Epithelial cell of prostate (primary cell): ENCODE data around the gene ZNF232.
"Not testable (repeated sequence)": the region's sequence is repeated elsewhere in the genome, so short reads cannot be mapped to it uniquely, and the experiment has no call there.

Source experiments
- DNase-seq: peaks from one replicate; pipeline ENCODE4 v3.0.0-alpha.2; 2011; ENCODE audit warnings: low read depth, low spot score
- H3K27ac ChIP-seq: fragments of 450-650 bp; 2 replicates; pipeline ENCODE4 v1.5.1; 2017; ENCODE audit warnings: mild to moderate bottlenecking

Gene ZNF232

GRCh38 chr17:5111402-5112204 is at the start of gene ZNF232:
ZNF232 (minus strand) TSS chr17:5111878; CDS start chr17:5111822, 56 bp downstream.
- peak; percentile 59 for DNase-seq
- peak within 1 kb of the TSS; percentile 39 for H3K27ac ChIP-seq

- DNase-seq, H3K27ac ChIP-seq: not testable (repeated sequence)
Measured at GRCh38 chr17:5160702-5161101, 49.0 kb upstream of the ZNF232 start.

DNA sequence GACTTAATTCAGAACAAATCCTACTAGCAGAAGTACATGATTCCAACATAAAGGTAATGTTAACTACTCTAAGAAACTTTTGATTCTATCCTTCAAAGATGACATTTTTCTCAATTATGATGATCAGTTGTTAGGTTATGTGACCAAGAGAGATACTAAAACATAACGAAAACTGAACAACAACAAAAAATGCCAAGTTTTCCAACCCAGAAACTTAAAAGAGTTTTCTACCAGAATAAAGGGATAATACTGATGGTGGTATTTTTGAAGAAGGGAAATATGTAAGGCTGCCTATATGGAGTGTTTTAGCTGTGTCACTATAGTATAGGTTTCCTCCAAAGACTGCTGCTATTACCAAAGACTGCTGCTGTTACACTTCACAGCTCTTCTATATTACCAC is 34.4 kb upstream of the ZNF232 start:
- DNase-seq, H3K27ac ChIP-seq: not testable (repeated sequence)

DNA sequence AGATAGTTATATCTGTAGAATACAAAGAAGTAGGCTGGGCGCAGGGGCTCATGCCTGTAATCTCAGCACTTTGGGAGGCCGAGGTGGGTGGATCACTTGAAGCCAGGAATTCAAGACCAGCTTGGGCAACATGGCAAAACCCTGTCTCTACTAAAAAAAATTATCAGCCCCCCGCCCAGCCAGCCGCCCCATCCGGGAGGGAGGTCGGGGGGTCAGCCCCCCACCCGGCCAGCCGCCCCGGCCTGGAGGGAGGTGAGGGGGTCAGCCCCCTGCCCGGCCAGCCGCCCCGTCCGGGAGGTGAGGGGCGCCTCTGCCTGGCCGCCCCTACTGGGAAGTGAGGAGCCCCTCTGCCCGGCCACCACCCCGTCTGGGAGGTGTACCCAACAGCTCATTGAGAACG is 31.2 kb upstream of the ZNF232 start:
- not testable (repeated sequence) for H3K27ac ChIP-seq, DNase-seq

- H3K27ac ChIP-seq, result no peak overlapping the region
- DNase-seq, result no peak
Measured at GRCh38 chr17:5139458-5139732, 27.7 kb upstream of the ZNF232 start.

DNA sequence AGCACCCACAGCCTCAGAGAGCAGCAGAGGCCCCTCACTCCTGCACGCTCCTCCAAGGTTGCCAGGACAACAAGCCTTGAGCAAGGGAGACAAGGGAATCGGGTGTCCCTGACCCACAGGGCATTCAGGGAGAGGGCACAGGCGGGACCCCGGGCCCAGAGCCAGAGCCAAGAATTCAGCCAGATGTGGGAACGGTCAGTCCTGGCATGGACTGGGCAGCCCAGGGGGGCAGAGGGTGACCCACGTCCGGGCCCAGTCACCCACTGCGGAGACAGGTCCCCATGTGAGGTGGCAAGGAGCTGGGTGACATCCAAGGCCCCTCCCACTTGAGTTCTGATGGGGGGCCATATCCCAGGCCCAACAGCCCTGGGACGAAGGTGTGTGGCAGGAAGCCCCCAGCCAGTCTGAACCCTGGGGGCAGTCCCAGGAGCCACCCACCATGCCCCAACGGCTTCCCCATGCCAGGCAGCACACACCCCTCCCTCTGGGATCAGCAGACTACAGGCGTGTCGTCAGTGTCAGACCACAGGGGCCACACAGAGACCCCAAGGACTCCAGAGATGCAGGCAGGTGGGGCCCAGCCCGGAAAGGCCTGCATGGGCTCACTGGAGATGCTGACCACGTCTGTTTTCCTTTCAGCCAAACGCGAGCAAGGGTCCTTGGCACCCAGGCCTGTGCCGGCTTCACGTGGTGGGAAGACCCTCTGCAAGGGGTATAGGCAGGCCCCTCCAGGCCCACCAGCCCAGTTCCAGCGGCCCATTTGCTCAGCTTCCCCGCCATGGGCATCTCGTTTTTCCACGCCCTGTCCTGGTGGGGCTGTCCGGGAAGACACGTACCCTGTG is 27.2 kb upstream of the ZNF232 start:
- no peak for DNase-seq
- H3K27ac ChIP-seq, result no peak overlapping the region

GRCh38 chr17:5138198-5138544 is 26.5 kb upstream of the ZNF232 start:
- not testable (repeated sequence) for DNase-seq, H3K27ac ChIP-seq

- not testable (repeated sequence) for H3K27ac ChIP-seq, DNase-seq
Measured at GRCh38 chr17:5137511-5138197, 26.0 kb upstream of the ZNF232 start.

DNA sequence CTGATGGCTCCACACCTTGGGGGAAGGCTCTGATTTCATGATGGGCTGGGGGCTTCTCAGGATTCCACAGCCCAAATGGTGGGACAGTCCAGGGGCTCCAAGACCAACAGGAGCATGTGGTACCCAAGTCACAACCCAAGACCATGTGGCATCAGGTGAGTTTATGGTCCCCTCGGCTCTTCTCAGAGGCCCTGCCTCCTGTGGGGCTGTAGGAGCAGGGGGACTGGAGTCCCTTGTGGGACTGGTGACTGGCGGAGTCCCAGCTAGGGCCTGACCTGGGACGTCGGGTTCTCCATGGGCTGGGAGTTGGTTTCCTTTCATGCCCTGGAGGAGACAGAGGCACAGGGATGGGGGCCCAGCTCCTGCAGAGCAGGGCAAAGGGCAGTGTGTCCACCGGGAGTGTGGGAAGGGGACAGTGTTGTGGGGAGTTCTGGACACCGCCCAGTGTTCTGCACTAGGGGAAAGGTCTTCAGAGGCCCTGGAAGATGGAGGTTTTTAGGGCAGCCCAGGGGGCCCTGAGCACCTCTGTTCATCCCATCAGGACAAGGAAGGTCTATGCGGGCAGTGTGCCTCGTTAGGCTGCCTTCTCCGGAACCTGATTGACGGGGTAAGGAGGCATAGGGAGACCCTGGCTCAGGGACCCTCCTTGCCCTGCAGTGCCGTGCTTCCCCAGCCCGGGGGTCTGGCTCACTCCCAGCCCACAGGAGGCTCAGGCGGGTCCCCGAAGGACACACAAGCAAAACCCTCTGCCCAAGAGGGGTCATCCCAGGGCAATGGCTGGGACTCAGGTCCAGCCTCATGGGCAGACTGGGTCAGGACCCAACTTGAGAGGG is 25.1 kb upstream of the ZNF232 start:
- not testable (repeated sequence) for H3K27ac ChIP-seq, DNase-seq

DNA sequence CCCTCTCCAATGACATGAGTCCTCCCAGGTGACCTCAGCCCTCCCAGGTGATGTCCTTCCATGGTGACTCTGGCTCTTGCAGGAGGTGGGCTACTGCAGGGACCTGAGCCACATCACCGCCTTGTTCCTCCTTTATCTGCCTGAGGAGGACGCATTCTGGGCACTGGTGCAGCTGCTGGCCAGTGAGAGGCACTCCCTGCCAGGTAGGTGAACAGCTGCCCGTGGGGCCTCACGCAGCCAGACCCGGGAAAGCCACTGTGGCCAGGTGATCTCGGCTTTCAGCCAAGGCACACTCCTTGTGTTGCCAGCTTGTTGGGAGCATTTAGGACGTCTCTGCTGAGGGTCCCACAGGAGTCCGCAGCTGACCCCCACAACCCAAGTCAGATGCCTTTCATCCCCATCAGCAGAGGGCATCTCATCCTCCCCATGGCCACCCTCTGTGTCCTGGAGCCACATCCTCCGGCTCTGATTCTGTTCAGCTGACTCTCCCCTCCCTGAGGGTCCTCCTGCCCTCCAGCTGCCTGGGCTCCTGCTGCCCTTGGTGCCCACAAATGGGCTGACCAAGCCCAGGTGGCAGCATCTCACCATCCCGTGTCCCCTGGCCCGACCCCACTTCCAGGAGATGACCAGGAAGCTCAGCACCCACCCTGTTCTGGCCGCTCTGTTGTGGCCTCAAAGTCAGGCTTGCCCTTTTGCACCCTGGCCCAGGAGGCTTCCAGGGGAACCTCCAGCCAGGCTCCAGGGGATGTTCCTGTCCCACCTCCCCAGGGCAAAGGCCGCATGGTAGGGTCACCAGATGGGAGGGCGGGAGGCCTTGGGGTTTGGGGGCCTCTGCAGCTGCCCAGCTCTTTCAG is 24.3 kb upstream of the ZNF232 start:
- H3K27ac ChIP-seq, result no peak overlapping the region
- no peak for DNase-seq

- not testable (repeated sequence) for DNase-seq, H3K27ac ChIP-seq
Measured at GRCh38 chr17:5135131-5135712, 23.5 kb upstream of the ZNF232 start.

DNA sequence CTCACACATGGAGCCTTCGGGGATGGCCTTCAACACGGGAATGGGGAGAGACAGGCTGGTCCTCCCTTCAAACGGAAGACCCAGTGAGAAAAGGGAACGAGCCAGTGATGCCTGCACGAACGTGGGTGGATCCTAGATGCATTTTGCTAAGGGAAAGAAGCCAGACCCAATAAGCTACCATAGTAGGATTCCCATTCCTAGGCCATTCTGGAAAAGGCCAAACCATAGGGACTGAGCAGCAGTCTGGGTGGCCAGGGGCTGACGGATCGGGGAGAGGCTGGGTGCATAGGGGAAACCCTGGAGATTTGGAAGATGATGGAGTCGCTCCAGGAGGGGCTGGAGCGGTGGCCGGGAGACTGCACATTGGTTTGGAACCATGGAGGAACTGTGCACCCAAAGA is 22.9 kb upstream of the ZNF232 start:
- not testable (repeated sequence) for H3K27ac ChIP-seq, DNase-seq

DNA sequence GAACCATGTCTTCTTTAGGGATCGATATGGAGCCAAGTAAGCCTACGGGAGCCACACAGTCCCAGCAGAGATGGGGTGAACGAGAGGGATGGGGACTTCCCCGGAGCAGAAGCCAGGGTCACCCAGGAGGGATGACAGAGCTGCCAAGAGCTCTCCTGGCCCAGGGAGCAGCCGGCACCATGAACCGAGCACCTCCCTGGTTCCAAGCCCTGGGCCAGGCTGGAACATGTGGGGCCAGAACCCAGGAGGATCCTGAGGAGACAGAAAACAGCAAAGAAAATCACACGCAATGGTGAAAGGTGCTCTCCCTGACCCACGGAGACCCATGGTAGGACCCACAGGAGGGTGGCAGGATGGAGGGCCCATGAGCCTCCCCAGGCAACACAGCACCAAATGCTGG is 22.3 kb upstream of the ZNF232 start:
- not testable (repeated sequence) for DNase-seq, H3K27ac ChIP-seq

- H3K27ac ChIP-seq, result no peak overlapping the region
- no peak for DNase-seq
Measured at GRCh38 chr17:5133311-5133710, 21.6 kb upstream of the ZNF232 start.

DNA sequence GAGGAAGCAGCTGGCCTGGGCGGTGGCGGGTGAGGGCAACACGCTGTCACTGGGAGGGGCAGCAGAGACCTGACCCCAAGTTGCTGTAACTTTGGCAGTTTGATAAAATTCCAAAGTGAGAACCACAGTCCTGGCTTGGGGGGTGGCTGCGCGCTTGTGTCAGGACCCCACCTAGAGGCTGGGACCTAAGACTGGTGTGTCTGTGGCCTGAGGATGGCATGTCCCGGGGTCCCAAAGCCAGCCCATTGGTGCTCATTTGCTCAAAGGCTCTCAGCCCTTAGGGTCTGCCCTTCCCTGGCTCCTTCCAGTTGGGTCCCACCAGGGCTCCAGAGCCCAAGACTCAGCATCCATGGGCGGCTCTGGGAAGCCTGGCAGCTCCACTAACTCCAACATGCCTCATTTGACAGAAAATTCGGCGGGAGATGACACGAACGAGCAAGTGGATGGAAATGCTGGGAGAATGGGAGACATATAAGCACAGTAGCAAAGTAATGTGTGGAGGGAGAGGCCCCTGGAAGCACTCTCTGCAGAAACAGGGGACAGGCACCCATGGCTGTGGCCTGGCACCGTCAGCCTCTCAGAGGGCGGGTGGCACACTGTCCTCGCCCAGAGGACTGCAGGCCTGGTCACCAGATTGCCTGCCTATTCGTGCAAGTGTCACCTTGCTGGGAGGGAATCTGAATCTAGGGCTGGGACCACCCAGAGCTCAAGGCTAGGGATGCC is 21.0 kb upstream of the ZNF232 start:
- not testable (repeated sequence) for H3K27ac ChIP-seq, DNase-seq

DNA sequence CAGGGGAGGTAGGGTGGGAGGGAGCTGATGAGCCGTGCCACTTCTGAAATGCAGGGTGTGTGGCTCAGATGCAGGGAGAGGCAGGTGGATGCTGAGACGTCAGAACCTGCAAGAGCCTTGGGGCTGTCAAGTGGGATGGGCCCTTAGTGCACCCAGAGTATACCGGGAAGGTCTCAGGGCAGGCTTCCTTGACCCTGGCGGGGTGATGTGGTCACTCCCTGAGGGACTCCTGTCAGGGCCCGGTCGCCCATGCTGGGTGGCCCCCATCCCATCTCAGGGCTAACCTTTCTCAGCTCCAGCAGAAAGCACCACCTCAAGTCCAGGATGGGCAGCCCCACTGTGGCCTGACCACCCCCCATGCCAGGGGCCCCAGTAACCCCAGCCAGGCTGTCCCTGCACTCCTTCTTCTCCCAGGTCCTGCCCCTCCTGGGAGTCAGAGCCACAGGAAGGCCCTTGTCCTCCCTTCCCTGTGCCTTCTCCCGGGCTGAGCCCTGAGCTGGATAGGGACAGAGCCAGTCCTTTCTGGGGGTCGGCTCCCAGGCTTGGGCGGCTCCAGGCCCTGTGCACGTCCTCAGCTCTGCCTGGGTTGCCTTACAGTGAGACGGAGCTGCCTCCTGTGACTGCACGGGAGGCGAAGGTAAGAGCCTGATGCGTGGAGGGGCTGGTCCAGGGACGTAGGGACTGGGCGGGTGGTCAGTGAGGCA is 20.3 kb upstream of the ZNF232 start:
- DNase-seq, result not testable (repeated sequence)

DNA sequence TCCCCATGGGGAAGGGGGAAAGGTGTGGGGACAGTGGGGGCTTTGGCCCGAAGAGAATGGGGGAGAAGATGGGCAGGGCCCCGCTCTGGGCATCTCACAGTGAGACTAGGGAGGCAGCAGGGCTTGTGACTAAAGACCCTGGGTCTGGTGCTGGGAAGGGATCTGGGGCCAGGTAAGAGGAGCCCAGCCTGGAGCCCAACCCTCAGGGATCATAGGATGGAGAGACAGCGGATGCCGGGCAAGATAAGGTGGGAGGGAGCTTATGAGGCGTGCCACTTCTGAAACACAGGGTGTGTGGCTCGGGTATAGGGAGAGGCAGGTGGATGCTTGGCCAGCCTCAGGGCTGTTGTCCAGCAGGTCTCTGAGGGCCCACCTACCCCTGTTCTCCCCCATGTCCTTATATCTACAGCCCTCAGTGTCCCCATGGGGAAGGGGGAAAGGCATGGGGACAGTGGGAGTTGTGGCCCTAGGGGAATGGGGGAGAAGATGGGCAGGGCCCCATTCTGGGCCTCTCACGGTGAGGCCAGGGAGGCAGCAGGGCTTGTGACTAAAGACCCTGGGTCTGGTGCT is 19.6 kb upstream of the ZNF232 start:
- H3K27ac ChIP-seq, result no peak overlapping the region
- no peak for DNase-seq

More for the DNA sequence above, 20.3 kb upstream of the ZNF232 start:
- not testable (repeated sequence) for H3K27ac ChIP-seq
